Astrocyte of the spinal cord (primary cell): ENCODE data around the gene LRRC26.

Experiments
- DNase-seq: peaks from one replicate; pipeline ENCODE4 v3.0.0; 2011; ENCODE audit warnings: low read depth, low spot score
- H3K4me3 ChIP-seq: 2 replicates; pipeline ENCODE4 v1.5.1; 2011; ENCODE audit warnings: low read depth, mild to moderate bottlenecking, low read length, moderate library complexity
- CTCF ChIP-seq: IDR thresholded peaks from 2 replicates; pipeline ENCODE4 v1.5.1; 2012; ENCODE audit warnings: low read depth, mild to moderate bottlenecking, low read length, inconsistent platforms
- in situ Hi-C: cut with HindIII; loops from 2 replicates; pipeline ENCODE4 v1.10.0; 2017; ENCODE audit warnings: low sequenced_read_pairs

Gene LRRC26

GRCh38 chr9:137150617-137151457 lies 19.0 kb downstream of the LRRC26 start:
- TF ChIP-seq CTCF, result no peak
- DNase-seq, result peak; percentile 33
- in situ Hi-C loops, result no loop called here
- H3K4me3 ChIP-seq, result no peak overlapping the region

- DNase-seq, result no peak
- in situ Hi-C loops, result no loop called here
- no peak overlapping the region for H3K4me3 ChIP-seq
- no peak for TF ChIP-seq CTCF
Measured at GRCh38 chr9:137149942-137150616, 19.8 kb downstream of the LRRC26 start.

GRCh38 chr9:137149363-137149762 lies 20.5 kb downstream of the LRRC26 start:
- no peak overlapping the region for H3K4me3 ChIP-seq
- no peak for TF ChIP-seq CTCF
- in situ Hi-C loops, result no loop called here
- no peak for DNase-seq

GRCh38 chr9:137148661-137149060 lies 21.2 kb downstream of the LRRC26 start:
- TF ChIP-seq CTCF, result no peak
- in situ Hi-C loops, result no loop called here

GRCh38 chr9:137148242-137148641 lies 21.6 kb downstream of the LRRC26 start:
- in situ Hi-C loops, result no loop called here
- no peak overlapping the region for H3K4me3 ChIP-seq
- TF ChIP-seq CTCF, result no peak
- DNase-seq, result no peak

More at GRCh38 chr9:137148661-137149060, 21.2 kb downstream of the LRRC26 start:
- H3K4me3 ChIP-seq, result no peak overlapping the region
- no peak for DNase-seq

GRCh38 chr9:137147793-137148160 lies 22.1 kb downstream of the LRRC26 start:
- no peak for TF ChIP-seq CTCF
- H3K4me3 ChIP-seq, result no peak overlapping the region
- in situ Hi-C loops, result no loop called here
- no peak for DNase-seq
